Measurements from ENCODE around the gene ELN. TPM values are rescaled to one million over a fixed set of nuclear protein-coding genes. Genes with fewer than 3 reads are reported as not detected.

Gene ELN
- total RNA-seq, 1 experiment from 2014 or later: 0.20 TPM

DNA sequence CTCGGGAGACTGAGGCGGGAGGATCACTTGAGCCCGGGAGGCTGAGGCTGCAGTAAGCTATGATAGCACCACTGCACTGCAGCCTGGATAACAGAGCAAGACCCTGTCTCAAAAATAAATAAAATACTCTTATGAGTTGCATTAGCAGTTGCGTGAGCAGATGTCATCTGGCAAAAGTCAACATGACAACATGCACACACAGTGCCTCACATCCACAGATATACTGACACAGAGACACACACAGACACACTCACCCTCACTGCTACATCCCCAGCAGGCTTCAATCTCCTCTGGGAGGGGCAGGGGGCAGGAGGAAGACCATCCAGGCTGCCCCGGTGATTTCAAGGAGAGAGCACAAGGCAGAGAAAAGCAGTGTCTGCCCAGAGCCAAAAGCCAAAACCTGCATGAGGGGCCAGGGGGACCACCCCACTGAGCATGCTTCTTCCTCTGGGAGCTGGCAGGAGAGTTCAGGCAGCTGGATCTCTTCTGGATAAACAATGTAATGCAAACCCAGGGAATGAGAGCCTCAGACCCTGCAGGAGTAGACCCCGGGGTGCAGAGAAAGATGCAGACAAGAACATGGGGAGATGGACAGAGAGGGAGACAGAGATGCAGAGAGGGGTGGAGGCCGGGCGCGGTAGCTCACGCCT lies 9.6 kb upstream of the ELN start:
- in situ Hi-C loops (cut with HindIII; ENCODE audit: low sequenced_read_pairs): loop anchor here (25.0 kb wide), 1 partner anchor 156 kb away; the partner anchor contains the start of gene TMEM270
- DNase-seq (ENCODE audit: low spot score): no peak

DNA sequence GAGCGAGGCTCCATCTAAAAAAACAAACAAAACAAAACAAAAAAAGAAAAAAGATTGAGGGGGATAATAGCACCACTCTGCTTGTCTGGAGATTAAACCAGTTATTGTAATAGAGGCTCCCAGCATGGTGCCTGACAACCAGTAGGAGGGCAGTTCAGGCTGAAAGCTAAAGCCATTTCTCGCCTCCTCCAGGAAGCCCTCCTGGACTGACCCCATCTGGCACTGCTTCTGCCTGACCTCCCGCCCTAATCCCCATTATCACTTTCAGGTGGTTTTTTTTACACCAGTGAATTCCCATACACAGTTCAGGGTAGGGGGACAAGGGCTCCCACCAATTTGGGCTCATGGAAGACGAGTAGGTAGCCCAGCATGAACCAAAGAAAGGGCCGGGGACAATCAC lies 8.8 kb upstream of the ELN start:
- in situ Hi-C loops (cut with HindIII; ENCODE audit: low sequenced_read_pairs): loop anchor here (25.0 kb wide), 1 partner anchor 157 kb away; the partner anchor contains the start of gene TMEM270
- no peak for DNase-seq (ENCODE audit: low spot score)

- in situ Hi-C loops (cut with HindIII; ENCODE audit: low sequenced_read_pairs): loop anchor here (25.0 kb wide), 1 partner anchor 158 kb away; the partner anchor contains the start of gene TMEM270
- DNase-seq (ENCODE audit: low spot score): no peak
Observed at GRCh38 chr7:74020390-74020789, 7.6 kb upstream of the ELN start.

DNA sequence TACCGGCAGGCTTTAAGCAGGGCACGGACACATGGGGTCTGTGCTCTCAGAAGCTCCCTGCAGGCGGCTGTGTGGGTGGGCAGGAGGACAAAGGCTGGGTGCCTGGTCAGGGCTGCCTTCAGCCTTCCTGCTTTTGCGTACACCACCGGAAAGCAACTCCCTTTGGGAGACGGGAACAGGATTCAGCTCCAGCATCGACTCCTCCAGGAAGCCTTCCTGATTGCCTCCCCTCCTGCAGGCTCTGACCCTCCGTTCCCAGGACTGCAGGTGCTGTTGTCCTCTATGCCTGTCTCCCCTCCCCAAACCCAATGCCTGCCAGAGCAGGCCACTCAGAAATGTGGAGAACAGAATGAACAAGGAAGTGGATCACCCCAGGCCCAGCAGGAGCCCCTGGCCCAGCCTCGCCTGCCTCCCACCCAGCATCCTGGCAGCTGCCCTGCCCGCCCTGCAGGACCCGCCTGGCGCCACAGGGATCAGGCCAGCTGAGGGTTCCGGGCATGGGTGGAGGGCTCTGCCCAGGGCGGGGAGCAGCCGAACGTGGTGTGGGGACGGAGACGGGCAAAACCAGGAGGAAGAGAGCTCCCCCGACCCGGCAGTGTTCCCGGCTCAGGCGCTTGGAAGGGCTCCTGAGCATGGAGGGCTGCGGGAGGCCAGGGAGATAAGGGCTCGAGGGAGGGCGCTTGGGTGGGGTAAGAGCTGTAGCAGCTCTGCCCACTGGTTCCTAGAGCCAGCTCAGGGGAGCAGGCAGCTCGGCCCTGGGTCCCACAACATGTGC lies 6.2 kb upstream of the ELN start:
- in situ Hi-C loops (cut with HindIII; ENCODE audit: low sequenced_read_pairs): loop anchor here (25.0 kb wide), 1 partner anchor 159 kb away; the partner anchor contains the start of gene TMEM270
- DNase-seq (ENCODE audit: low spot score): no peak

GRCh38 chr7:74022507-74022906 lies 5.5 kb upstream of the ELN start:
- in situ Hi-C loops (cut with HindIII; ENCODE audit: low sequenced_read_pairs): loop anchor here (25.0 kb wide), 1 partner anchor 160 kb away; the partner anchor contains the start of gene TMEM270
- no peak for DNase-seq (ENCODE audit: low spot score)

DNA sequence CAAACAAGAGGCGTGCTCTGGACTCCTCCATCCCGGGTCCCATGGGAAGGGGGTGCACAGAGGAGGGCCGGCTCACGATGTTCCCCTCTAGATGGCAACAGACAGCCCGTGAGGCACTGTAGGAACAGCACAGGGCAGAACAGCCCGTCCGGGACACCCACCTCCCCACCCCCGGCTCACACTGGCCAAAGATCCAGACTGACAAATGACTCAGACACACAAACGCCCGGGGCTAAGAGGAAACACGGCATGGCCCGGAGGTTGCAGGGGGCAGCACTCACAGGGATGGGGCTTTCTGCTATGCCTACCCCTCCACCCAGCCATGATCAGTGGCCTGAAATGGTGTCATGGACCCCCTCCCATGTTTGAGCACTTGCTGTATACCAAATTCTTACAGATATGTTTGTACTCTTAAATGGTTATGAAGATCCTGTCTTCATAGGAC lies 4.9 kb upstream of the ELN start:
- no peak for DNase-seq (ENCODE audit: low spot score)

DNA sequence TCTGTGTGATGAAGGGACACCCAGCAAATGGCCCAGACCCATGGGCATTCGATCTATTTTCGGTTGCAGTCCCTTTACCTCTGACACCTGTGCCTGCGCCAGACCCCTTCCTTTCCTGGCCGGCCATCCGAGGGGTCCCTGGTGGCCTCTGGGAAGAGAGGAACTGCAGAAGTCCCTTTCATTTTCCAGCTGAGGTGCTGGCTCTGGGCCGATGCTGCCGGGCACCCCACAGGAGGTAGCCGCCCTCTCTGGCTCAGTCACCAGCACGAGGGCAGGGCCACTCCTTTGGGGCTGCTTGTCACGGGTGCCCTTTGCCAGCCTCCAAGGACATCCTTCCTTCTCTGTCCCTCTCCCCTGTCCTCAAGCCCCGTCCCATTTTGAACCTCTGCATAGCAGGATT lies 4.2 kb upstream of the ELN start:
- in situ Hi-C loops (cut with HindIII; ENCODE audit: low sequenced_read_pairs): loop anchor here (25.0 kb wide), 1 partner anchor 161 kb away; the partner anchor contains the start of gene TMEM270
- DNase-seq (ENCODE audit: low spot score): no peak

More for the DNA sequence above, 4.9 kb upstream of the ELN start:
- in situ Hi-C loops (cut with HindIII; ENCODE audit: low sequenced_read_pairs): loop anchor here (25.0 kb wide), 1 partner anchor 161 kb away; the partner anchor contains the start of gene TMEM270

- DNase-seq (ENCODE audit: low spot score): no peak
- in situ Hi-C loops (cut with HindIII; ENCODE audit: low sequenced_read_pairs): no loop called here
Observed at GRCh38 chr7:74025146-74025545, 2.8 kb upstream of the ELN start.

DNA sequence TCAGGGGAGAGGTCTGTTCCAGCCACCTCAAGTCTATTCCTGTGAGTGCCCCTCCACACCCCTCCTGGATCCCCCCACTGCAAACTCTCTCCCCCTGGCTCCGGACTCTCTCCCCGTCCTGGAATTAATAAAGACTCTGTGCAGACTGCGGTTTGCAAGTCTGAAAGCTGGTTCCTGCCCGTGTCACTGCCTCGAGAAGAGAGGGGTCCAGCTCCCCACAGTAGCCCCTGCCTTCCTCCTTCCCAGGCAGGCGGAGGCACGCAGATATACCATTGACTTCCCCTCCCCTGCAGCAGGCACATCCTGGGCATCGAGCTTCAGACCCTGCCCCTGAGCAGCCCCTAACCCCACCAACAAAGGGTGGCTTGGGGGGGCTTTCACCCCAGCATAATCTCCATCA lies 2.2 kb upstream of the ELN start:
- DNase-seq (ENCODE audit: low spot score): no peak
- in situ Hi-C loops (cut with HindIII; ENCODE audit: low sequenced_read_pairs): no loop called here

DNA sequence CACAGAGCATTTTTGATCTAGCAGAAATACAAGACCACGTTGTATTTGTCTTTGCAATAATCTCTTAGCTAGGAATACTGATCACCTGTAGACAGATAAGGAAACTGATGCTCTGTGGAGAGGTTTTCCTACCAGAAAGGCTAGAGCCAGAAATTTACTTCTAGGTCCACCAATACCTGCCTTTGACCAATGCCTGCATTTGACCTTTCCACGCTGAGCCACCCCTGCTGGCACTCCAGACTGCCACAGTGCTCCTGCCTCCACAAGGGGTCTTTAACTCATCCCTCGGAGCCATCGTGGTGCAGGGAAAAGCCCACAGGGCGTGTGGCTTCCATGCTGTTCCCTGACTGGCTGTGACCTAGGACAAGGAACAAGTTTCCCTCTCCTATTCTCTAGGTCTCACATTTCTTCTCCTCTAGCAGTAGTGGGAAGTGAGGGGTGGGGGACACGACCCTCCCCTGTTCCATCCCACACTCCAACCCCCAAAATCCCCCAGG lies 1.5 kb upstream of the ELN start:
- no peak for DNase-seq (ENCODE audit: low spot score)
- in situ Hi-C loops (cut with HindIII; ENCODE audit: low sequenced_read_pairs): no loop called here

DNA sequence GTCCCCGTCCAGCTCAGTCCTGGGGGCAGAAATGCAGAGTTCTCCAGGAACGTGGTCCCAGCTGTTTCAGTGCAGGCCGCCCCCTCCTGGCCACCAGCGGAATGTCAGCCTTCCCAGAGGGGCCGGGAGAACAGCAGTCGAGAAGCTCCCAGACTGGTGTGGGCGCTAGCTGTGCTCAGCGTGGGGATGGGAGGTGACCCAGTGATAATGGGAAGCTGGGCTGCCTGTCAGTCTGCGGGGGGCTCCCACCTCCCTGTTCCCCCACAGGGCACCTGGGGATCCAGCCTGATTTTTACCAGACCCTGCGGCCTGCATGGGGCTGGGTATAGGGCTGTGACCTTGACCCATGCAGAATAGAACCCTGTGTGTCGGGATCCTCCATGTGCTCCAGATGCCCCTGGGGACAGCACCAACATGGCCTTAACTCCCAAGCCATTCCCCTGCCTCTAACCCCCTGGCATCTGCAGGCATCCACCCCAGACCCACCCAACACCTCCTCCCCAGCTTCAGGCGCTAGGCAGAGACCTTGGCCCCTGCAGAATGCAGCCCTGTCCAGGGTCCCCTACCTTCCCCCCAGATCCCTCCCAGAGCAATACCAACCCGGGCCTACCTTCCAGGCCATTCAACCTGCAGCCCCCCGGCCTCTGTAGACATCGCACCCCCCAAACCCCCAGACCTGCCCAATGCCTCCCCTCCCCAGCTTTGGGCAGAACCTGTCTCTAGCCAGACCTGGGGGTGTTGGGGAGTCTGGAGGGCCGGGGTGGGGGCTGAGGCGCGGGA lies 880 bp upstream of the ELN start:
- DNase-seq (ENCODE audit: low spot score): peak; percentile 71
- in situ Hi-C loops (cut with HindIII; ENCODE audit: low sequenced_read_pairs): no loop called here

- in situ Hi-C loops (cut with HindIII; ENCODE audit: low sequenced_read_pairs): no loop called here
- DNase-seq (ENCODE audit: low spot score): no peak
Observed at GRCh38 chr7:74028321-74028838, 407 bp downstream of the ELN start.

- in situ Hi-C loops (cut with HindIII; ENCODE audit: low sequenced_read_pairs): no loop called here
- DNase-seq (ENCODE audit: low spot score): peak; percentile 62
Observed at GRCh38 chr7:74029089-74029785, 1.3 kb downstream of the ELN start.

DNA sequence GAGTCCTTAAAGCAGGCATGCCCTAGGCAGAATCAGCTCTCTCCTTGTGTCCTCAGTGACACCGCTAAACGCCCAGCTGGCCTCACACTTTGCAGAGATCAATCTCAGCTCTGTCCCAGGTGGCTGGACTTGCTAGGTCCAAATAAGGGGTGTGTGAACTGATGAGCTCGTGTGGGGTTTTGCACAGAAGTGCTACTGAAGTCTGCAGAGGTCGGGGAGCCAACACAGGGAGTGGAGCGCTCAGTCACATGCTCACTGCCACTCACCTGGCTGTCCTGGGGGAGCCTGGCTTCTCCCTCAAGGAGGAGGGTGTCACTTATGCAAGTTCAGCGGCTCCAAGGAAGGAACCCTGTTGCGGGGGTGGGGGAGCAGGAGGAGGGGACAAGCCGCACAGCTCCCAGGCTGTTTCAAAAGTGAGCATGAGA lies 2.0 kb downstream of the ELN start:
- peak; percentile 49 for DNase-seq (ENCODE audit: low spot score)
- in situ Hi-C loops (cut with HindIII; ENCODE audit: low sequenced_read_pairs): no loop called here

- no peak for DNase-seq (ENCODE audit: low spot score)
- in situ Hi-C loops (cut with HindIII; ENCODE audit: low sequenced_read_pairs): no loop called here
Observed at GRCh38 chr7:74030861-74031260, 2.9 kb downstream of the ELN start.

- no peak for DNase-seq (ENCODE audit: low spot score)
- in situ Hi-C loops (cut with HindIII; ENCODE audit: low sequenced_read_pairs): no loop called here
Observed at GRCh38 chr7:74031403-74032190, 3.6 kb downstream of the ELN start.

DNA sequence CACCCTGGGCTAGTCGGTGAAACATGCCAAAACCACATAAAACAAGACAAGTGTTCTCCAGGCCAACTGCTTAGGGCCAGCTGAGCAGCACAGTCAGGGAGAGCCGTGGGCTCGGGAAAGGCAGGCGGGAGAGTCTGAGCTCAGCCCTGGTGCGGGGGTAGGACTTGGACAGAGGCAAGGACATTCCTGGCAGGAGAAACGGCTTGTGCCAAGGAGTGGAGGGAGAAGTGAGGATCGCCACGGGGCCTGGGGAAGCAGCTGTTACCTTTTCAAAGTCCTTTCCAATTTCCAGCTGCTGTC lies 4.2 kb downstream of the ELN start:
- in situ Hi-C loops (cut with HindIII; ENCODE audit: low sequenced_read_pairs): no loop called here

More for the DNA sequence above, 4.2 kb downstream of the ELN start:
- DNase-seq (ENCODE audit: low spot score): peak; percentile 62
